BE2C (cell line): ENCODE measurements around the gene EXT2.

Source experiments
- DNase-seq: peaks from one replicate; pipeline ENCODE4 v3.0.0-alpha.2; 2020
- H3K27me3 ChIP-seq: fragments of 250-450 bp; sonication (Bioruptor Pico); 2 replicates; pipeline ENCODE4 v1.5.1; 2020; ENCODE audit warnings: mild to moderate bottlenecking
- H3K36me3 ChIP-seq: fragments of 250-450 bp; sonication (Bioruptor Pico); 2 replicates; pipeline ENCODE4 v1.5.1; 2020; ENCODE audit warnings: mild to moderate bottlenecking
- H3K4me1 ChIP-seq: fragments of 250-450 bp; sonication (Bioruptor Pico); 2 replicates; pipeline ENCODE4 v1.5.1; 2020
- H3K4me3 ChIP-seq: 2 replicates; pipeline ENCODE4 v1.5.1; 2011; ENCODE audit warnings: low read depth, low read length
- H3K9me3 ChIP-seq: fragments of 250-450 bp; sonication (Bioruptor Pico); 2 replicates; pipeline ENCODE4 v1.5.1; 2020
- CTCF ChIP-seq: IDR thresholded peaks from 2 replicates; pipeline ENCODE4 v1.5.1; 2012; ENCODE audit warnings: mild to moderate bottlenecking, low read depth, low read length

The EXT2 gene

GRCh38 chr11:44104481-44105294 lies 9.2 kb downstream of the EXT2 start:
- 0 out of 2 replicates have a peak, but pooled peaks have one; percentile 3 for TF ChIP-seq CTCF
- Histone ChIP-seq H3K27me3 (no peaks in the 10 kb centered on the region), H3K36me3 (no peaks in the 10 kb centered on the region), H3K4me1 (no peaks in the 10 kb centered on the region), H3K9me3 (no peaks in the 10 kb centered on the region), H3K4me3 (no peak overlapping the region)
- DNase-seq: no peak

GRCh38 chr11:44108260-44108659 lies 12.8 kb downstream of the EXT2 start:
- no peak for TF ChIP-seq CTCF
- DNase-seq: no peak
- Histone ChIP-seq H3K27me3 (no peaks in the 10 kb centered on the region), H3K9me3 (no peaks in the 10 kb centered on the region), H3K4me1 (no peaks in the 10 kb centered on the region), H3K36me3 (no peaks in the 10 kb centered on the region), H3K4me3 (no peak overlapping the region)

DNA sequence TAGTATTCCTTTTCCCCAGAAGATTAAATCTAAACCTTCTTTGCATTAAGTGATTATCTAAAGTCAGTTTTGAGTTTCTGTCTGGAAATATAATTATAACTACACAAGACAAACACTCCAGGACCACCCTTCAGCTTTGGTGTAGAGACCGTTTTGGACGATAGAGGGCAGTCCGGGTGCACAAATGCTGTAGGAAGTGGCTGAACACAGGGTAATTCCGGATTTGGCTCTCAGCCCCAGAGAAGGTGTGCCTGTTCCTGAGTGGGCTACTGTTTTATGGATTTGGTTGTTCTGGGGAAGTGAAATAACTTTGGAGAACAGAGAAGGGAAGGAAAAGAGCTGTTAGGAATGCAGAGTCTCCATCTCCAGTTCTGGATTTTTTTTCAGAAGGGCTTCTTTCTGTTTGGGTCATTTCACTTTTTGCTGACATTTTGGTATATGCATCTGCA lies 14.8 kb downstream of the EXT2 start:
- DNase-seq: peak; percentile 56
- no peaks in the 10 kb centered on the region for H3K36me3 ChIP-seq

GRCh38 chr11:44112091-44112821 lies 16.8 kb downstream of the EXT2 start:
- H3K36me3 ChIP-seq: no peaks in the 10 kb centered on the region
- H3K27me3 ChIP-seq: no peaks in the 10 kb centered on the region
- peak; percentile 70 for DNase-seq
- no peak overlapping the region for H3K4me3 ChIP-seq
- no peak for TF ChIP-seq CTCF
- no peaks in the 10 kb centered on the region for H3K4me1 ChIP-seq
- H3K9me3 ChIP-seq: no peaks in the 10 kb centered on the region

More for the DNA sequence above, 14.8 kb downstream of the EXT2 start:
- peak; percentile 81 for TF ChIP-seq CTCF
- H3K27me3 ChIP-seq: no peaks in the 10 kb centered on the region
- H3K4me1 ChIP-seq: no peaks in the 10 kb centered on the region
- no peak overlapping the region for H3K4me3 ChIP-seq
- H3K9me3 ChIP-seq: no peaks in the 10 kb centered on the region

DNA sequence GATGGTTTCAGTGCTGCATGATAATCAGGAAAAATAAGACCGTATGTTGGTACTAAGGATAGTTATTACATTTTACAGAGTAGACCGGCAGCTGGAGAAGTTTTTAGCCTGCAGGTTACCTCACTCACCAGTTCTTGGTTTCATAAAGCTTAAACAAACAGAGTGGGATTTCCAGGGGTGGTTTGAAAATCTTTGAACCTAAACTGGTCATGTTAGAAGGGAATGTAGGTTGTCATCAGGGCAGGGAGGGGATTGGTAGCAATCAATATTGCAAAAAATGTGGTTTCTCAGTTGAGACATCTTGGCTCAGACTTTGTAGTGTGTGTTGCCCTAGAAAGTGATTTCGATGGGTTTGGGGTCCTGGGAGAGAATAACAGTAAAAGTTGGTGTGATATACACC lies 17.5 kb downstream of the EXT2 start:
- Histone ChIP-seq H3K4me3 (no peak overlapping the region), H3K36me3 (no peaks in the 10 kb centered on the region), H3K4me1 (no peaks in the 10 kb centered on the region), H3K9me3 (no peaks in the 10 kb centered on the region), H3K27me3 (no peaks in the 10 kb centered on the region)
- no peak for TF ChIP-seq CTCF
- no peak for DNase-seq

DNA sequence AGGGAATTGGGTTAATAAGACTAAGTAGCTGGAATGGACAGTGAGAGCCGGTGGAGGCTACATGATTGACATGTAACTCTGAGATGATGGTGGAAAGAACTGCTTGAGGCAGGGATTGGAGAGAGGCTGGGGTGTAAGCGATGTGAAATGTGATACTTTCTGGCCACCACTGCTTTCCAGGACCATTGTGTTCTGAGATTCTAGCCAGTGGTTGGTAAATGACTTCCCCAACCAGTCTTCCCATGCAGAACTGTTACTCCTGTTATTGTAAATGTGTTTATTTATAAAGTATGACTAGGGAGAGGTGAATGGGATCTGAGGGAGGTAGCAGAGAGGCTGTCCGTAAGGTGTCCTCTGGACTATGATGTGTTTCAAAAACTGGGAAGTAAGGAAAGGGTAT lies 18.1 kb downstream of the EXT2 start:
- no peak for TF ChIP-seq CTCF
- Histone ChIP-seq H3K27me3 (no peaks in the 10 kb centered on the region), H3K36me3 (no peaks in the 10 kb centered on the region), H3K4me1 (no peaks in the 10 kb centered on the region), H3K9me3 (no peaks in the 10 kb centered on the region), H3K4me3 (no peak overlapping the region)
- no peak for DNase-seq
